GM18499 (cell line): ENCODE data around the gene SLC24A1.
"Not testable (repeated sequence)": the region's sequence is repeated elsewhere in the genome, so short reads cannot be mapped to it uniquely, and the experiment has no call there.

Source experiments
- ATAC-seq: cut with Tn5 transposase; IDR thresholded peaks from one replicate; pipeline ENCODE4 v1.9.1; 2021; ENCODE audit warnings: moderate number of reproducible peaks; ENCODE audit not compliant: insufficient read depth, unreplicated experiment

The SLC24A1 gene

DNA sequence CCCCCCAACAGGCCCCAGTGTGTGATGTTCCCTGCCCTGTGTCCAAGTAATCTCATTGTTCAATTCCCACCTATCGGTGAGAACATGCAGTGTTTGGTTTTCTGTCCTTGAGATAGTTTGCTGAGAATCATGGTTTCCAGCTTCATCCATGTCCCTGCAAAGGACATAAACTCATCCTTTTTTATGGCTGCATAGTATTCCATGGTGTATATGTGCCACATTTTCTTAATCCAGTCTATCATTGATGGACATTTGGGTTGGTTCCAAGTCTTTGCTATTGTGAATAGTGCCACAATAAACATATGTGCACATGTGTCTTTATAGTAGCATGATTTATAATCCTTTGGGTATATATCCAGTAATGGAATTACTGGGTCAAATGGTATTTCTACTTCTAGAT is 5.9 kb upstream of the SLC24A1 start:
- ATAC-seq: not testable (repeated sequence)

DNA sequence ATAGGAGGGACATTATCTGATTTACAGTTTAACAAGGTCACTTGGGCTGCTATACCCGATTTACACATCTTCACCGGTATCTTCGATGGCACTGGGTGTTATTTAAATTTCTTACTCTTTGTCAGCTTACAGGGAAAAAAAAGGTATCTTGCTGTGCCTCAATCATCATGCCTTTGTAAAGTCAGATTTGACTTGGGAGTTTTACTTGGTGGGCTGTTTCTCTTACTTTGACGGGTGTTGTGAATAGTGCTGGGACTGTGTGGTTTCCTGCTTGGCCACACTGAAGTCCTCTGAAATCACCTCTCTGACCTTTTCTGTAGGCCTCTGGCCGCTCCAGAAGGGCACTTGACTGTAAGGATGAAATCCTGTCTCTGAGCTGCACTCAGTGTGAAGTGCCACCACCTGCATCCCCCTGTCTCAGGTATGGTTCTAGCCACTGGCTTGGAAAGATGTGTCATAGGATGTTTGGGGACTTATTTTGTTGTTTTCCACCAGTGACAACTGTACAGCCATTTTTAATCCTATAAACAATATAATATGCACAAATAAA is 3.1 kb upstream of the SLC24A1 start:
- no peak for ATAC-seq

DNA sequence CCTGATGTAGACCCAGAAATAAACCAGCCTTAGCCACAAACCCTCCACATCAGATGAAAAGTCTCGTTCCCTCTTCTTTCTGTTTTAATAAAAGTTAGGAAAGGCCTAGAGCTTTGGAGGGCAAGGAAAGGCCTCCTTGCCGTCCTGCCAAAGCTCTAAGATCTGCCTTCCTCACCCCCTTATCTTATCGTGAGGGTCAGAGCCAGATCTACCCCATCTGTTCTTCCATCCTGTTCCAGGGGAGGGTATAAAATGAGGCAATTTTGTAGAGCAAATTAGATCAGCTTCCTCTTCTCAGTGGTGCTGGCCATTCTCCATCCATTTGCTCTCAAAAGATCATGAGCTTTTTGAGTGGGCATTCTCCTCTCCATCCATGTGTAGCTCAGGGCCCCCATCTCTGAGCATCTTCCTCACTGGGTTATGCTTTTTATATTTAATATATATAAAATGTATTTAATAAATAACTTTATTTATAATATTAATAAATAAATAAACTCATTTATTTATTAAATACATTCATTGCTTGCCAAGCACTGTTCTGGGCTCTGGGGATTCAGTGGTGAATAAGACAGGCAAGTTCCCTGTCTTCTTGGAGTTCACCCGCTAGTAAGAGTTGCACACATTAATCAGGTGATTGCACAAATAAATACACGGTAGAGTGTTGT is 2.0 kb upstream of the SLC24A1 start:
- no peak for ATAC-seq

- ATAC-seq: no peak
Measured at GRCh38 chr15:65620833-65621232, 905 bp upstream of the SLC24A1 start.

DNA sequence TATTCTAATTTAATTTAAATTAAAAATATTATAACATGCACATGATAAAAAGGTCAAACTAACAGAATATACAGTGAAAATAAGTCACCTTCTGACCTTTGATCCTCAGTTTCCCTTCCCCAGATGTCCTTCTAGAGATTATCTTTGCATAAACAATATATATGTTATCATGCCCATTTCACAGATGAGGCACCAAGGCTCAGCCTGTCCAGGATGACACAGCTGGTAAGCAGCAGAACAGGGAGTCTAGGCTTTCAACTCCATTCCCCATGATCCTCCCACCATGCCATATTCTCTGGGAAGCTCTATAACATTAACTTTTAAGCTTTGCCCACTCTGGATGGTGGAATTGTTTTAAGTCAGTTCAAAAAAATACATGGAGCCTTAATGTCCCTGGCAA is 1.4 kb downstream of the SLC24A1 start:
- ATAC-seq: no peak

DNA sequence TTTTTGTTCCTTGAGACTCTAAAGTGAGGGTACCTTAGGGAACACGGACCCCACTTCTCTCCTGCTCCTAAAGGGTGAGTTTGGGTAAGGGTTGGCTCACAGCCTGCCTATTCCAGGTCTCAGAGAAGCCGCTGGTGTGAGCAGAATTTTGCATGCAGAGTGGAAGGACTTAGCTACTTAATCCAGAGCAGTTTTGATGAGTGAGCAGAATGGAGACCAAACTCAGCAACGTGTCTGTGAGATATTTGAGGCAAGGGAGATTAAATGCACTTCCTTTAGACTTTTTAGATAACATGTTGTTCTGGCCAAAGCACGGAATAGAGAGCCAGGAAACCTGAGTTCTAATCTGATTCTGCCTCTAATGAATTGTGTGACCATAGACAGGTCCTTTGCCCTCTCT is 5.1 kb downstream of the SLC24A1 start:
- ATAC-seq: no peak

GRCh38 chr15:65629548-65629947 is 7.8 kb downstream of the SLC24A1 start:
- no peak for ATAC-seq

DNA sequence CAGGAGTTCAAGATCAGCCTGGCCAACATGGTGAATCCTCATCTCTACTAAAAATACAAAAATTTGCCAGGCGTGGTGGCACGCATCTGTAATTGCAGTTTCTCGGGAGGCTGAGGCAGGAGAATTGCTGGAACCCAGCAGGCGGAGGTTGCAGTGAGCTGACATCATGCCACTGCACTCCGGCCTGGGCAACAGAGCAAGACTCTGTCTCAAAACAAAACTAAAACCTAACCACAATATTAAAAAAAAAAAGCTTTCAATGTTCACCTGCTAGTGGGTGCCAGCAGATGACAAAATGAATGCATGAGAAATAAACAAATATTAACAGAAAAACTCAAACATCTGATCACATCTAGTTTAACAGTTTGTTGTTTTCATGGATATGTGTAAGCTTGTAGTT is 9.0 kb downstream of the SLC24A1 start:
- peak; percentile 55 for ATAC-seq

- no peak for ATAC-seq
Measured at GRCh38 chr15:65631503-65631902, 9.8 kb downstream of the SLC24A1 start.

DNA sequence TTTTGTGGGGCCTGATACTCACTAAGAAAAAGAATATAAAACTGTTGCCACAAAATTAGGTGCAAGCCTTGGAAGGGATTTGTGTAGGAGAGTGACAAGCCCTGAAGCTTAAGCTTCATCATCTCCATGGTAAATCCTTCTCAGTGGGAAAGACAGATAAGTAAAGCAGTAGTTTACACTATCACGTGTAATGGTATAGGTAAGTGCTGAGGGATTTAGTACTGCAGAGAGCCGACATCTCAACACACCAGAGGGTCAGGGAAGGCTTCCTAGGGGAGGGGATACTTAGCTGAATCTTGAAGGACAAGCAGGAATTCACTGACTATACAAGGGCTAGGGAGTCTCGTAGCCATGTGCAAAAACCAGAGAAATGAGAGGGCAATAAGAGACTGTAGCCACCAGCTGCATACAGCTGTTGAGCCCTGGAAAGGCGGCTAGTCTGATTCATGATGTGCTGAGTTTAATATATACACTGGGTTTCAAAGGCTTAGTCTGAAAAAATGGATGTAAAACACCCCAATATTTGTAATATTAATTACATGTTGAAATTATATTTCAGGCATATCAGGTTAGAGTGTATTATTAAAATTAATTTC is 11.1 kb downstream of the SLC24A1 start:
- no peak for ATAC-seq

- ATAC-seq: no peak
Measured at GRCh38 chr15:65633752-65634151, 12.0 kb downstream of the SLC24A1 start.

DNA sequence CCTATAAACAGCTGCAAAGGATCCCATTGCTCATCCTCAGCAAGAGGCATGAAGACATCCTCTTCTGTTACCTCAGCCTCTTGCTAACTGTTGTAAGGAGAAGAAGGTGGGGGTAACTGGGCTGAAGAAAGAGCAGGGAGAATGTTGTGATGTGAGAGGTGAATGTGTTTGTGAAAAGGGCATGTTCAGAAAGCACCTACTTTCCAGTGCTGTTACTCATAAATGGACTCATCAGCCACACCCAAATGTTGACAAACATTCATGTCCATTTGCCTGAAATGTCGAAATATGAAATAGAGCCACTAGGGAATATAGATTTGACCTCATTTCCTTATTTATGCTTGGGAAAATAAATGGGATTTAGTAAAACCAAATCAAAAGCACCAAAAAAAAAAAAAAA is 12.6 kb downstream of the SLC24A1 start:
- ATAC-seq: no peak

DNA sequence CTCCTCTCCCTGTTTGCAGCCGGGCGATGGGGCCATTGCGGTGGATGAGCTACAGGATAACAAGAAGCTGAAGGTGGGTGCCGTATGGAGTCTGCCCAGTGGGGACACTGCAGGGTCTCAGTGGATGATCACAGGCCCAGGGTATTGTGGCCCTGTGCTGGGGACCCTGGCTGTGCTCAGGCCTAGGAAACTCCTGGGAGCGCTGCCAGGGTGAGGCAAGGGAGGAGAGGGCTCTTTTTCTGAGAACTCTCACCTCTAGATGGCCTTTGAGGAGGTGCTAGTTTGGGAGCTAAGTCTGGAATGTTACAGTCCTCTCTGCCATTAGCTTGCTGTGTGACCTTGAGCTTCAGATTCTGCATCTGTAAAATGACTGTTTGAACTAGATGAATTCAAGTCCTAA is 16.4 kb downstream of the SLC24A1 start:
- ATAC-seq: no peak

- no peak for ATAC-seq
Measured at GRCh38 chr15:65638681-65639089, 16.9 kb downstream of the SLC24A1 start.

GRCh38 chr15:65639509-65639908 is 17.8 kb downstream of the SLC24A1 start:
- ATAC-seq: no peak

- no peak for ATAC-seq
Measured at GRCh38 chr15:65641768-65642475, 20.2 kb downstream of the SLC24A1 start.

GRCh38 chr15:65642594-65642993 is 20.9 kb downstream of the SLC24A1 start:
- ATAC-seq: no peak

GRCh38 chr15:65644282-65644681 is 22.5 kb downstream of the SLC24A1 start:
- ATAC-seq: no peak

DNA sequence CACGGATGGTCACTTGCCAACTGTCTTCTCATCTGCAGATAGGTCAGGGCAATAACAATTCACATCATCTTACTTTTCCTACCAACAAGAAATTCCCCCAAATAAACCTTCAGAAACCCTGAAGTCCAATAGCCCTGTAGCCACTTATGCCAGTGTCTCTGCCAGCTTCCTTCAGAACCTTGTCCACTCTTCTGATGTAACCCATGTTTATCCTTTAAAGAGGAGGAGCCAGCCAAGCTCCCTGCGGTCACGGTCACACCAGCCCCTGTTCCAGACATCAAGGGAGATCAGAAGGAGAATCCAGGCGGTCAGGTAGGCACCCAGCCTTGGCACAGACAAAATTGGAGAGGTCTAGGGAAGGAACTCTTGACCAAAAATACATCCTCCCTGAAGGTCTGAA is 23.7 kb downstream of the SLC24A1 start:
- no peak for ATAC-seq

DNA sequence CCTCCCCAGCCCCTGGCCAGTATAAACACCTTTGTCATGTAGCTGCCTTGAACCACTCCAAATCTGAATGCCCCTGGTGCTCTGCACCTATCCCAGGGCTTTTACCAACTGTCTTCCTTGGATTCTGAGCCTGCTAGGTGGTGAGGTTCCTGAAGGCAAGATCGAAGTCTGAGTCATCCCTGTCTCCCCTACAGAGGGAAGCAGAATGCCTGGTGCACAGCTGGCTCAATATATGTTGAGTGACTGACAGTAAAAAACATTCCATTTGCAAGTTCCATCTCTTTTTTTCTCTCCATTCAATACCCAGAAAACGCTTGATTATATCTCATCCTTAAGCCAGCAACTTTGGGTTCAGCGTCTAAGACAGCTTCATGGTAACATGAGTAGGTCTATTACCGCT is 24.7 kb downstream of the SLC24A1 start:
- ATAC-seq: no peak

- no peak for ATAC-seq
Measured at GRCh38 chr15:65650312-65651041, 28.7 kb downstream of the SLC24A1 start.
